CD4-positive, alpha-beta T cell treated with Interleukin-17A for 1 hour (primary cell): ENCODE measurements around the gene GTF2A2.
"Not testable (repeated sequence)": the region's sequence is repeated elsewhere in the genome, so short reads cannot be mapped to it uniquely, and the experiment has no call there.

Source experiments
- DNase-seq: peaks from one replicate; pipeline ENCODE4 v3.0.0-alpha.2; 2020

GTF2A2 gene

DNA sequence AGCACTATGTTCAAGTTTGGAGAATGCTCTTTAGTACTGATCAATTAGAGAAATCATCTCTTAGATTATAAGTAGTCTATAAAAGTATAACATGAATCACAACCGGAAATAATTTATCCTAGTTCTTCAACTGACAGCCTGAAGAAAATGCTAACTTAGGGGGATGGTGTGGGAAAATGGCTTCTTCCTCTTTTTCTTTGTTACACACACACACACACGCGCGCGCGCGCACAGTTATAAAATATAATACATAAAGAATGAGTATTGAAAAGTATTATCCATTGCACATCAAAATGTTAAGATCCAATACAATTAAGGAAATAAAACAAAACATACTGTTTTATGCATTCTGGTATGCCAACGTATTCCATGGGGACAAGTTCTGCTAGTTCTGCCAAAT is 11.2 kb upstream of the GTF2A2 start:
- no peak for DNase-seq

- no peak for DNase-seq
These were observed 4.9 kb upstream of the GTF2A2 start for GRCh38 chr15:59662260-59662659.

DNA sequence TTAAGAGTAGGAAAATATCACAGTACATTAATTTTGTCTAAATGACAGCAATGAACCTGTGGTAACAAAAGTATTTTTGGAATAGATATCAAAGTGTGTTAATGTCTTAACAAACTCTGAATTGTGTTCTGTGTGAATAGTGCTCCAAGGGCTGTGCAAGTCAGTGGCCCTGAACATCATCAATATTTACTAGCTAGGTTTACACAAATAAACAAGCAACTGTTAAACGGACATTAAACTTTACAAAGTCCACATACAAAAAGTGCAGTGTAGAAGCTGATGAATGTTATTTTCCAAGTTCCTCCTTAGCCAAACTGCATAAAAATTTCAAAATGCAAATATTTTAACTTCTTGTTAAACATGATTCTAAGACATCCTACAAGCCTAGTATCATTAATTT is 2.1 kb upstream of the GTF2A2 start:
- DNase-seq = no peak

- DNase-seq = no peak
These were observed 365 bp upstream of the GTF2A2 start for GRCh38 chr15:59657635-59658125.

DNA sequence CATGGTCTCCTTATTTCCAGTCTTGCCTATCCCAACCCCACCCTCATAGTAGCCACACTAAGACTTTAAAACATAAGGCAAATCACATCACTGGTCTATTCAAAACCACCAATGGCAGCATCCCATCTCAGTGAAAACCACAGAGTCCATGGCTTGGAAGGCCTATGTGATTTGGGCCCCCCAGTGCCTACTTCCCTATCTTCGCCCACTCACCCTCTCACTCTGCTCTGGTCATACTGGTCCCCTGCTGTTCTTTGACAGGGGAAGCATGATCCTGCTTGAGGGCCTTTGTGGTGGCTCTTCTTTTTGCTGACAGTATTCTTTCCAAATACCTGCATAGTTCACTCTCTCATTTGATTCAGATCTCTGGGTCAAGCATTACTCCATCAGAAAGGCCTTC is 3.3 kb downstream of the GTF2A2 start:
- DNase-seq = no peak

GRCh38 chr15:59649603-59650002 is 7.7 kb downstream of the GTF2A2 start:
- DNase-seq = no peak

- DNase-seq = no peak
These were observed 10.2 kb downstream of the GTF2A2 start for GRCh38 chr15:59647085-59647484.

DNA sequence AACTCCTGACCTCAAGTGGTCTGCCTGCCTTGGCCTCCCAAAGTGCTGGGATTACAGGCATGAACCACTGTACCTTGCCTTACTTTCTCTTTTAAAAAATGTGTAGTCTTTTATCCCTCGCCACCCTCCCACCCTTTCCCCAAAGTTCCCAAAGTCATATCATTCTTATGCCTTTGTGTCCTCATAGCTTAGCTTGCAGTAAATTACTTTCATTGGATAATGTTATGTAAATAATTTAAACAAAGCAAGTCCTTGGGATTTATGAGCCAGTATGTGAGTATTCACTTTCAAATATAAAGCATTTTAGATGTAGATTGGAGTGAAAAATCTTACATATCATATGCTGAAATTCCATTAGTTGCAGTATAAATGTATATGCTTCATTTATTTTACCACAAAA is 11.0 kb downstream of the GTF2A2 start:
- no peak for DNase-seq

GRCh38 chr15:59645812-59646211 is 11.5 kb downstream of the GTF2A2 start:
- DNase-seq = not testable (repeated sequence)

DNA sequence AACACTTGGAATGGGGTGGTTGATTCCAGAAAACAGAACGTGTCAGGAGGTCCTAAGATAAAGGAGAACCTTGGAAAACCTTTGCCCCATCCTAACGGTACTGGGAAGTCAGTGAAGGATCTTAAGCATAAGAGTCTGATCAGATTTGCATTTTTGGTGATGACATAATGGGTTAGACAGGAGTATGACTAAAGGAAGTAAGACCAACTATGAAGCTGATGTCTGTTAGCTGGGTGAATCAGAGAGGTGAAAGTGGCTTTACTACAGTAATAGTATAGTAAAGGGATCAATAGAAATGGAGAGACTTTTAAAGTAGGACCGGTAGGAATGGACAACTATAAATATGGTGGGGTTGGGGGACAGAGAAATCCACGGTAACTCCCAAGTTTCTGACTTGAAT is 12.6 kb downstream of the GTF2A2 start:
- DNase-seq = no peak

DNA sequence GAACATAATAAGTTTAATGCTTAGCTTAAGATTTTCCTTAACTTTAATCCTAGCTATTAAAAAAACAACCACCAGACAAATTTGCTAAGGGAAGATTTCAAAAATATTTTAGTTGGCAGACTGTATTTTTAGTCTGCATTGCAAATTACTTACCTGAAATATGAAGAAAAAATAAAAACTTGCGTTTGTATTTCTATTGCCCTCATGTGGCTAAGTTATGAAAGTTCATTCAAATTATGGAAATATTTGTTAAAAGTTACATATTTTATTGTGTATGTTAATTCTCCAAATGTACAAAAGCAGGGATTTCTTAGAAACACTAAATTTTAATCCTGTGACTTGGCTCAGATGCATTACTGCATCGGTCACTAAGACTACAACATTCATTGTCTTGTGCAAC is 15.0 kb downstream of the GTF2A2 start:
- no peak for DNase-seq

DNA sequence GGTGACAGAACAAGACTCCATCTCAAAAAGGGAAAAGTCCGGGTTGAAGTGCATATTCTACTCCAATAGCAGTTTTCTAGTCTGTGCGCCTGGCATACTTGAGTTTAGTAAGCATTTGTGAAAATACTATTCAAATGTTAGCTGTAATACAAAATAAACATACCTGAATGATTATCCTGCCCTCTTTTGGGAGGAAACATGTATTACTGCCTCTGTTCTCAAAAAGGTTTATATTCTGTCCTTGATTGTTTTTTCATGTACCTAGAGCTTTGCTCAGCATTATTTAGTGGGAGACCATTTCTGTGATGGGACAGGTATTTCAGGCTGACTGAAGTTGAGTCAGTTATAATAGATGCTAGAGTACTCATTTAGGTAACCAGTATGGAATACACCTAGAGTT is 19.8 kb downstream of the GTF2A2 start:
- not testable (repeated sequence) for DNase-seq

DNA sequence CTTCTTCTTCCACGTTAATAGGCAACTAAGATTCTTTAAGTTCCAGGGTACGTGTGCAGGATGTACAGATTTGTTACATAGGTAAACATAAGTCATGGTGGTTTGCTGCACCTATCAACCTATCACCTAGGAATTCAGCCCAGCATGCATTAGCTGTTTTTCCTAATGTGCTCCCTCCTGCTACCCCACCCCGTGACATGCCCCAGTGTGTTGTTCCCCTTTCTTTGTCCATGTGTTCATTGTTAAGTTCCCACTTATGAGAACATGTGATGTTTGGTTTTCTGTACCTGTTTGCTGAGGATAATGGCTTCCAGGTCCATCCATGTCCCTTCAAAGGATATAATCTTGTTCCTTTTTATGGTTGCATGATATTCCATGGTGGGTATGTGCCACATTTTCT is 21.1 kb downstream of the GTF2A2 start:
- no peak for DNase-seq

DNA sequence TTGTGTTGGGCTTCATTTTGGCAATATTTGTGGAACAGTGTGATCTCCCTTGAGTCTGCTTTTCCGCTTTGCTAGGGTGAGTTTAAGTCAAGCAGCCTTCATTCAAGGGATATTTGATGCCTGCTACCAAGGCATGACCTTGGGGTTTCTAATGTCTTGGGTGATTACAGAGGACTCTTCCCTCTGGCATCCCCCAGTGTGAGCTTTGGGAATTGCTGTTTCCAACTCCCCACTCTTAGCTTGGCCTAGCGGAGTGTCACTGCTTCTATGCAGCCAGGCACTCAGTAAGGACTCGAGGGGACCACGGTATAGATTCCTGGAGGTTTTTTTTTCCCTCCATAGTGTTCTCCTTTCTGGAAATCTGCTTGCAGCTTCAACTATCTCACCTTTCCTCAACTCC is 24.6 kb downstream of the GTF2A2 start:
- no peak for DNase-seq

DNA sequence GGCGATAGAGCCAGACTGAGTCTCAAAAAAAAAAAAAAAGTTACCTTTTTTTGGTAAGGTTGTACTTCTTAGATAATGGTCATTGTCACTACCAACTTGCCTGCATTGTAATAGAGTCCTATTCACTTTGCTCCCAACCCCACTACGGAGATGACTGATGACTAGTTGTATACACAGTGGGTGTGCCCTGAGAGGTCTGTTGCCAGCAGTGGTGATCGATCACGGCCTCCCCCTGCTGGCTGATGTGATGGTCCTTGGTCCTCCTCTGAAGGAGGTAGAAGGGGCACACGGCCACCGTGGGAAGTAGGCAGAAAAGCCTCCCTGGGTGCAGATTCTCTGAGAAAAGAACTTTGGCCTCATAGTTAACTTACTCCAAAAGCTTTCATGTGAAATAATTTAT is 35.0 kb downstream of the GTF2A2 start:
- peak; percentile 4 for DNase-seq

DNA sequence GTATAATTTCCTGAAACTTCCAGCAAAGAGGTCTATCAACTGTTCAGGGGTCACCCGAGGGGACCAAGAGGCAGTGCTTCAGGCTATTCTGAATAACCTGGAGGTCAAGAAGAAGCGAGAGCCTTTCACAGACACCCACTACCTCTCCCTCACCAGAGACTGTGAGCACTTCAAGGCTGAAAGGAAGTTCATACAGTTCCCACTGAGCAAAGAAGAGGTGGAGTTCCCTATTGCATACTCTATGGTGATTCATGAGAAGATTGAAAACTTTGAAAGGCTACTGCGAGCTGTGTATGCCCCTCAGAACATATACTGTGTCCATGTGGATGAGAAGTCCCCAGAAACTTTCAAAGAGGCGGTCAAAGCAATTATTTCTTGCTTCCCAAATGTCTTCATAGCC is 38.9 kb downstream of the GTF2A2 start:
- DNase-seq = no peak

DNA sequence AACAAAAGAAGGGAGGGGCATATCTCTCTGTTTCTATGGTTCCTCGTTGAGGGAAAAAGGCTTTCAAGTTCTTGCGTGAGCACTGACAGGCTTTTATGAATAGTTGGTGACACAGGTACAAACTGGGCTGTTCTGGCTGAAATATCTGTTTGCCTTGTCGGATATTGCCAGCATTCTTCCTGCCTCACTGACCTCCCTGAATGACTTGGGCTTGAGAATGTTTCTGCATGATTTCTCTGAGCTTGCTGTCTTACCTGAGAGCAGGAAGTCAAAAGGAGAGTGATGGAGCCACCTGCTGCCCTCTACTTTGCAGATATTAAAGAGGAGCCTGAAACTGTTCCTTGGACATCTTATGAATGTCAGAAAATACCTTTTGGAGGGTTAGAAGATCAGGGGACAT is 40.9 kb downstream of the GTF2A2 start:
- no peak for DNase-seq

GRCh38 chr15:59615661-59616060 is 41.7 kb downstream of the GTF2A2 start:
- no peak for DNase-seq

- DNase-seq = no peak
These were observed 43.2 kb downstream of the GTF2A2 start for GRCh38 chr15:59614153-59614552.

- no peak for DNase-seq
These were observed 45.7 kb downstream of the GTF2A2 start, which contains the start of gene GCNT3 for GRCh38 chr15:59611276-59612260. Gene GCNT3 (plus strand): TSS chr15:59611783. CDS start chr15:59618239, 6,456 bp downstream.

DNA sequence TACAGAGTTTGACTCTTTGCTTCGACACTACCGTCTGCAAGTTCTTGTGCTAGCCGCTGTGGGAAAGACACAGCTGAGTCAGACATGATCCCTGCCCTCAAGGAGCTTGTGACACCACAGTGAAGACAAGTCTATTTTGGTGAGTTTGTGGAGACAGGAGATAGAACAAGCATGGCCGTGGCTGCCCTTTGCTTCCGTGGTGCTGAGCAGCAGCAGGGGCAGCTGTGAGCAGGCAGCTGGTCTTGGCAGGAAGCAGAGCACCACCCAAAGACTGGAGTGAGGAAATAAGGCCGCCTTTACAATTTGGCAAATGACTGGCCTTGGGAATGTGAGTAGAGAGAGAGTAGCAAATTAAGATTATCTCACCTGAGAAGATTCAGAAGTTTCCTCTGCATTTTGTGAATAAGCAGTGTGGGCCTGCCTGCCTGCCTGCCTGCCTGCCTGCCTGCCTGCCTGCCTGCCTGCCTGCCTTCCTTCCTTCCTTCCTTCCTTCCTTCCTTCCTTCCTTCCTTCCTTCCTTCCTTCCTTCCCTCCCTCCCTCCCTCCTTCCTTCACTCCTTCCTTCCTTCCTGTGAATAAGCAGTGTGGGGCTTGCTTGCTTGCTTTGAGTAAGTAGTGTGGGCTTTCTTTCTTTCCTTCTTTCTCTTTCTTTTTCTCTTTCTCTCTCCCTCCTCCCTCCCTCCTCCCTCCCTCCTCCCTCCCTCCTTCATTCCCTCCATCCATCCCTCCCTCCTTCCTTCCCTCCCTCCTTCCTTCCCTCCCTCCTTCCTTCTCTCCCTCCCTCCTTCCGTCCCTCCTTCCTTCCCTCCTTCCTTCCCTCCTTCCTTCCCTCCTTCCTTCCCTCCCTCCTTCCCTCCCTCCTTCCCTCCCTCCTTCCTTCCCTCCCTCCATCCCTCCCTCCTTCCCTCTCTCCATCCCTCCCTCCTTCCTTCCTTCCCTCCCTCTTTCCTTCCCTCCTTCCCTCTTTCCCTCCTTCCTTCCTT is 47.3 kb downstream of the GTF2A2 start:
- no peak for DNase-seq

DNA sequence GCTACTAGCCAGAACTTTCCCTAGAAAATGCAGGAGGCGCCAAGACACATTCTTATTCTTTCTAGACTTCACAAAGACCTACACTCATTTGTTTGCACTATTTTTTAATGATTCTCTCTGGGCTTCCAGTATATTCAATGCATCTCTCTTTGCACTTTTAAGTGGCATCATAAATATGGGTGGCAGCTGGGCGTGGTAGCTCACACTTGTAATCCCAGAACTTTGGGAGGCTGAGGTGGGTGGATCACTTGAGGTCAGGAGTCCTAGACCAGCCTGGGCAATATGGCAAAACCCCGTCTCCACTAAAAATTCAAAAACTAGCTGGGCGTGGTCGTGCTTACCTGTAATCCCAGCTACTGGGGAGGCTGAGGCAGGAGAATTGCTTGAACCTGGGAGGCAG is 51.3 kb downstream of the GTF2A2 start:
- no peak for DNase-seq

GRCh38 chr15:59598461-59598860 is 58.9 kb downstream of the GTF2A2 start:
- no peak for DNase-seq
